ENCODE data around the gene GYS1.
"Not testable (repeated sequence)": the region's sequence is repeated elsewhere in the genome, so short reads cannot be mapped to it uniquely, and the experiment has no call there.

Gene GYS1

GRCh38 chr19:48945817-48946216 is 47.3 kb downstream of the GYS1 start:
- no peak overlapping the region for H3K27ac ChIP-seq (ENCODE audit: low read length)
- peaks cover 0 to 3% of the 10 kb centered on the region in 2 donors for H3K36me3 ChIP-seq (ENCODE audit: control insufficient read depth in 1 of 2, insufficient read depth in 2 of 2, low read length in 2 of 2)
- H3K4me3 ChIP-seq (ENCODE audit: low read depth in 1 of 2, low read length in 2 of 2), result no peak overlapping the region

GRCh38 chr19:48945415-48945814 is 47.7 kb downstream of the GYS1 start:
- Histone ChIP-seq H3K27ac (ENCODE audit: low read length) (no peak overlapping the region), H3K4me1 (ENCODE audit: control insufficient read depth in 1 of 2, insufficient read depth in 2 of 2, low read length in 2 of 2) (no peaks in the 10 kb centered on the region), H3K27me3 (ENCODE audit: low read depth, low read length) (no peaks in the 10 kb centered on the region), H3K9me3 (ENCODE audit: control insufficient read depth in 1 of 2, low read length in 2 of 2) (peaks cover 0 to 10% of the 10 kb centered on the region in 2 donors), H3K36me3 (ENCODE audit: control insufficient read depth in 1 of 2, insufficient read depth in 2 of 2, low read length in 2 of 2) (peaks cover 0 to 3% of the 10 kb centered on the region in 2 donors), H3K4me3 (ENCODE audit: low read depth in 1 of 2, low read length in 2 of 2) (no peak overlapping the region)

More at GRCh38 chr19:48945817-48946216, 47.3 kb downstream of the GYS1 start:
- no peaks in the 10 kb centered on the region for H3K27me3 ChIP-seq (ENCODE audit: low read depth, low read length)
- H3K4me1 ChIP-seq (ENCODE audit: control insufficient read depth in 1 of 2, insufficient read depth in 2 of 2, low read length in 2 of 2), result no peaks in the 10 kb centered on the region
- H3K9me3 ChIP-seq (ENCODE audit: control insufficient read depth in 1 of 2, low read length in 2 of 2), result peaks cover 0 to 6% of the 10 kb centered on the region in 2 donors

GRCh38 chr19:48943081-48943480 is 50.0 kb downstream of the GYS1 start:
- Histone ChIP-seq H3K36me3 (ENCODE audit: control insufficient read depth in 1 of 2, insufficient read depth in 2 of 2, low read length in 2 of 2) (peaks cover 0 to 3% of the 10 kb centered on the region in 2 donors), H3K4me3 (ENCODE audit: low read depth in 1 of 2, low read length in 2 of 2) (no peak overlapping the region), H3K27me3 (ENCODE audit: low read depth, low read length) (no peaks in the 10 kb centered on the region), H3K9me3 (ENCODE audit: control insufficient read depth in 1 of 2, low read length in 2 of 2) (peaks cover 0 to 10% of the 10 kb centered on the region in 2 donors), H3K27ac (ENCODE audit: low read length) (no peak overlapping the region), H3K4me1 (ENCODE audit: control insufficient read depth in 1 of 2, insufficient read depth in 2 of 2, low read length in 2 of 2) (no peaks in the 10 kb centered on the region)

GRCh38 chr19:48940902-48941301 is 52.2 kb downstream of the GYS1 start:
- Histone ChIP-seq H3K4me1 (ENCODE audit: control insufficient read depth in 1 of 2, insufficient read depth in 2 of 2, low read length in 2 of 2) (no peaks in the 10 kb centered on the region), H3K4me3 (ENCODE audit: low read depth in 1 of 2, low read length in 2 of 2) (no peak overlapping the region), H3K36me3 (ENCODE audit: control insufficient read depth in 1 of 2, insufficient read depth in 2 of 2, low read length in 2 of 2) (peaks cover 0 to 3% of the 10 kb centered on the region in 2 donors), H3K9me3 (ENCODE audit: control insufficient read depth in 1 of 2, low read length in 2 of 2) (peaks cover 0 to 10% of the 10 kb centered on the region in 2 donors), H3K27ac (ENCODE audit: low read length) (no peak overlapping the region), H3K27me3 (ENCODE audit: low read depth, low read length) (no peaks in the 10 kb centered on the region)

- Histone ChIP-seq H3K4me3 (ENCODE audit: low read depth in 1 of 2, low read length in 2 of 2) (no peak overlapping the region), H3K27me3 (ENCODE audit: low read depth, low read length) (no peaks in the 10 kb centered on the region), H3K9me3 (ENCODE audit: control insufficient read depth in 1 of 2, low read length in 2 of 2) (peaks cover 0 to 10% of the 10 kb centered on the region in 2 donors), H3K4me1 (ENCODE audit: control insufficient read depth in 1 of 2, insufficient read depth in 2 of 2, low read length in 2 of 2) (peaks cover 2 to 6% of the 10 kb centered on the region in 2 donors), H3K27ac (ENCODE audit: low read length) (no peak overlapping the region), H3K36me3 (ENCODE audit: control insufficient read depth in 1 of 2, insufficient read depth in 2 of 2, low read length in 2 of 2) (peaks cover 0 to 3% of the 10 kb centered on the region in 2 donors)
These were observed 54.9 kb downstream of the GYS1 start for GRCh38 chr19:48938256-48938655.

GRCh38 chr19:48935864-48936263 is 57.2 kb downstream of the GYS1 start:
- H3K4me1 ChIP-seq (ENCODE audit: control insufficient read depth in 1 of 2, insufficient read depth in 2 of 2, low read length in 2 of 2), result peaks cover 6 to 10% of the 10 kb centered on the region in 2 donors
- H3K9me3 ChIP-seq (ENCODE audit: control insufficient read depth in 1 of 2, low read length in 2 of 2), result peaks cover 0 to 4% of the 10 kb centered on the region in 2 donors
- no peaks in the 10 kb centered on the region for H3K27me3 ChIP-seq (ENCODE audit: low read depth, low read length)
- H3K4me3 ChIP-seq (ENCODE audit: low read depth in 1 of 2, low read length in 2 of 2), result no peak overlapping the region
- peaks cover 0 to under 1% of the 10 kb centered on the region in 2 donors for H3K36me3 ChIP-seq (ENCODE audit: control insufficient read depth in 1 of 2, insufficient read depth in 2 of 2, low read length in 2 of 2)
- no peak overlapping the region for H3K27ac ChIP-seq (ENCODE audit: low read length)

GRCh38 chr19:48934837-48935236 is 58.3 kb downstream of the GYS1 start:
- Histone ChIP-seq H3K4me1 (ENCODE audit: control insufficient read depth in 1 of 2, insufficient read depth in 2 of 2, low read length in 2 of 2) (peaks cover 6 to 10% of the 10 kb centered on the region in 2 donors), H3K27ac (ENCODE audit: low read length) (no peak overlapping the region), H3K36me3 (ENCODE audit: control insufficient read depth in 1 of 2, insufficient read depth in 2 of 2, low read length in 2 of 2) (no peaks in the 10 kb centered on the region), H3K9me3 (ENCODE audit: control insufficient read depth in 1 of 2, low read length in 2 of 2) (no peaks in the 10 kb centered on the region), H3K4me3 (ENCODE audit: low read depth in 1 of 2, low read length in 2 of 2) (no peak overlapping the region), H3K27me3 (ENCODE audit: low read depth, low read length) (no peaks in the 10 kb centered on the region)

- Histone ChIP-seq H3K4me3 (ENCODE audit: low read depth in 1 of 2, low read length in 2 of 2) (peak within 1 kb of the TSS; percentile 66 to 73), H3K36me3 (ENCODE audit: control insufficient read depth in 1 of 2, insufficient read depth in 2 of 2, low read length in 2 of 2) (no peaks in the 10 kb centered on the region), H3K4me1 (ENCODE audit: control insufficient read depth in 1 of 2, insufficient read depth in 2 of 2, low read length in 2 of 2) (peaks cover 6 to 10% of the 10 kb centered on the region in 2 donors), H3K27ac (ENCODE audit: low read length) (no peak within 1 kb of the TSS), H3K27me3 (ENCODE audit: low read depth, low read length) (no peaks in the 10 kb centered on the region), H3K9me3 (ENCODE audit: control insufficient read depth in 1 of 2, low read length in 2 of 2) (no peaks in the 10 kb centered on the region)
These were observed 59.7 kb downstream of the GYS1 start, which contains the start of gene DHDH for GRCh38 chr19:48933382-48933932. DHDH (plus strand) TSS chr19:48933699; CDS start chr19:48933722, 23 bp downstream.

GRCh38 chr19:48928164-48929025 is 64.7 kb downstream of the GYS1 start:
- H3K27ac ChIP-seq (ENCODE audit: low read length), result no peak overlapping the region

GRCh38 chr19:48927692-48928091 is 65.4 kb downstream of the GYS1 start:
- H3K9me3 ChIP-seq (ENCODE audit: control insufficient read depth in 1 of 2, low read length in 2 of 2); H3K4me1 ChIP-seq (ENCODE audit: control insufficient read depth in 1 of 2, insufficient read depth in 2 of 2, low read length in 2 of 2); H3K36me3 ChIP-seq (ENCODE audit: control insufficient read depth in 1 of 2, insufficient read depth in 2 of 2, low read length in 2 of 2); H3K27ac ChIP-seq (ENCODE audit: low read length); H3K27me3 ChIP-seq (ENCODE audit: low read depth, low read length); H3K4me3 ChIP-seq (ENCODE audit: low read depth in 1 of 2, low read length in 2 of 2): not testable (repeated sequence)

More at GRCh38 chr19:48928164-48929025, 64.7 kb downstream of the GYS1 start:
- Histone ChIP-seq H3K27me3 (ENCODE audit: low read depth, low read length) (no peaks in the 10 kb centered on the region), H3K9me3 (ENCODE audit: control insufficient read depth in 1 of 2, low read length in 2 of 2) (no peaks in the 10 kb centered on the region), H3K36me3 (ENCODE audit: control insufficient read depth in 1 of 2, insufficient read depth in 2 of 2, low read length in 2 of 2) (no peaks in the 10 kb centered on the region), H3K4me3 (ENCODE audit: low read depth in 1 of 2, low read length in 2 of 2) (no peak overlapping the region), H3K4me1 (ENCODE audit: control insufficient read depth in 1 of 2, insufficient read depth in 2 of 2, low read length in 2 of 2) (peaks cover 4 to 6% of the 10 kb centered on the region in 2 donors)

- no peak overlapping the region for H3K4me3 ChIP-seq (ENCODE audit: low read depth in 1 of 2, low read length in 2 of 2)
- H3K4me1 ChIP-seq (ENCODE audit: control insufficient read depth in 1 of 2, insufficient read depth in 2 of 2, low read length in 2 of 2), result no peaks in the 10 kb centered on the region
- H3K36me3 ChIP-seq (ENCODE audit: control insufficient read depth in 1 of 2, insufficient read depth in 2 of 2, low read length in 2 of 2), result peaks cover 0 to 14% of the 10 kb centered on the region in 2 donors
- H3K27ac ChIP-seq (ENCODE audit: low read length), result no peak overlapping the region
- H3K9me3 ChIP-seq (ENCODE audit: control insufficient read depth in 1 of 2, low read length in 2 of 2), result no peaks in the 10 kb centered on the region
- no peaks in the 10 kb centered on the region for H3K27me3 ChIP-seq (ENCODE audit: low read depth, low read length)
These were observed 66.2 kb downstream of the GYS1 start for GRCh38 chr19:48926909-48927308.

Measured in muscle layer of duodenum (tissue), 2 donors.